SU-DHL-6 (cell line): ENCODE measurements around the gene AMER2.

Experiments used
- H2AFZ ChIP-seq: fragments of 200-600 bp; sonication (generic); 2 replicates; pipeline ENCODE4 v1.6.1; 2014; ENCODE audit warnings: low read depth, mild to moderate bottlenecking, moderate library complexity, mixed read lengths, antibody characterized with exemption, low read length; ENCODE audit not compliant: severe bottlenecking
- H3F3A ChIP-seq: fragments of 200-600 bp; shearing (Covaris generic); 2 replicates; pipeline ENCODE4 v1.6.0; 2016; ENCODE audit warnings: antibody characterized with exemption, mild to moderate bottlenecking; ENCODE audit not compliant: insufficient read depth
- H3K27ac ChIP-seq: fragments of 200-600 bp; sonication (generic); 2 replicates; pipeline ENCODE4 v1.5.1; 2016; ENCODE audit warnings: low read depth, mild to moderate bottlenecking, low read length, moderate library complexity, mixed read lengths
- H3K27me3 ChIP-seq: fragments of 200-600 bp; sonication (generic), shearing (Covaris generic); 2 replicates; pipeline ENCODE4 v1.6.0; 2014; ENCODE audit warnings: mild to moderate bottlenecking, low read length
- H3K36me3 ChIP-seq: fragments of 200-600 bp; sonication (generic); 2 replicates; pipeline ENCODE4 v1.6.1; 2014; ENCODE audit warnings: mild to moderate bottlenecking, low read length, mixed read lengths
- H3K4me2 ChIP-seq: fragments of 300-600, 200-600 bp; shearing (Covaris generic), sonication (generic); 2 replicates; pipeline ENCODE4 v1.6.0; 2014; ENCODE audit warnings: low read length, low read depth, mild to moderate bottlenecking; ENCODE audit not compliant: poor library complexity, severe bottlenecking
- H3K4me3 ChIP-seq: fragments of 200-600 bp; sonication (generic); 2 replicates; pipeline ENCODE4 v1.5.1; 2014; ENCODE audit warnings: antibody characterized with exemption, low read length, mild to moderate bottlenecking, mixed read lengths; ENCODE audit not compliant: insufficient read depth, poor library complexity, severe bottlenecking
- H3K79me2 ChIP-seq: fragments of 200-600 bp; sonication (generic); 2 replicates; pipeline ENCODE4 v1.6.1; 2014; ENCODE audit warnings: mild to moderate bottlenecking, low read length, moderate library complexity; ENCODE audit not compliant: insufficient read depth
- H3K9ac ChIP-seq: fragments of 200-600 bp; sonication (generic); 2 replicates; pipeline ENCODE4 v1.7.0; 2014; ENCODE audit warnings: mild to moderate bottlenecking, low read length
- H3K9me2 ChIP-seq: fragments of 200-600 bp; sonication (generic); replicated peaks from 2 replicates; pipeline ENCODE4 v1.6.1; 2014; ENCODE audit warnings: low read length; ENCODE audit not compliant: insufficient read depth
- H3K9me3 ChIP-seq: fragments of 200-600 bp; sonication (generic); 2 replicates; pipeline ENCODE4 v1.6.1; 2014; ENCODE audit warnings: low read length, mixed read lengths; ENCODE audit not compliant: insufficient read depth
- H4K20me1 ChIP-seq: fragments of 200-600 bp; sonication (generic); 2 replicates; pipeline ENCODE4 v1.6.1; 2014; ENCODE audit warnings: low read depth, mild to moderate bottlenecking, antibody characterized with exemption, low read length, moderate library complexity, mixed read lengths
- CTCF ChIP-seq: fragments of 200-600 bp; sonication (generic); IDR thresholded peaks from one replicate; pipeline ENCODE4 v1.5.1; 2017; ENCODE audit warnings: antibody characterized with exemption, mild to moderate bottlenecking, low read length, moderate library complexity; ENCODE audit not compliant: insufficient read depth, poor library complexity, severe bottlenecking
- EZH2phosphoT487 ChIP-seq: fragments of 200-600 bp; sonication (generic), shearing (Covaris generic); conservative IDR thresholded peaks from 2 replicates; pipeline ENCODE4 v1.6.1; 2018; ENCODE audit warnings: mild to moderate bottlenecking, antibody characterized with exemption, low read length, moderate library complexity, mixed read lengths

Gene AMER2

GRCh38 chr13:25196971-25197370, 24.9 kb upstream of the AMER2 start:
- H2AFZ ChIP-seq, result no peak overlapping the region
- H3K4me3 ChIP-seq, result no peak overlapping the region
- no peaks in the 10 kb centered on the region for H3K9me3 ChIP-seq
- no peaks in the 10 kb centered on the region for H3K79me2 ChIP-seq
- H3F3A ChIP-seq, result no peaks in the 10 kb centered on the region
- no peaks in the 10 kb centered on the region for H3K9me2 ChIP-seq
- H4K20me1 ChIP-seq, result no peaks in the 10 kb centered on the region
- no peaks in the 10 kb centered on the region for H3K27me3 ChIP-seq
- H3K36me3 ChIP-seq, result no peaks in the 10 kb centered on the region
- no peak overlapping the region for H3K9ac ChIP-seq
- no peak overlapping the region for H3K4me2 ChIP-seq
- TF ChIP-seq CTCF (no peak), EZH2phosphoT487 (no peak)
- H3K27ac ChIP-seq, result no peak overlapping the region

DNA sequence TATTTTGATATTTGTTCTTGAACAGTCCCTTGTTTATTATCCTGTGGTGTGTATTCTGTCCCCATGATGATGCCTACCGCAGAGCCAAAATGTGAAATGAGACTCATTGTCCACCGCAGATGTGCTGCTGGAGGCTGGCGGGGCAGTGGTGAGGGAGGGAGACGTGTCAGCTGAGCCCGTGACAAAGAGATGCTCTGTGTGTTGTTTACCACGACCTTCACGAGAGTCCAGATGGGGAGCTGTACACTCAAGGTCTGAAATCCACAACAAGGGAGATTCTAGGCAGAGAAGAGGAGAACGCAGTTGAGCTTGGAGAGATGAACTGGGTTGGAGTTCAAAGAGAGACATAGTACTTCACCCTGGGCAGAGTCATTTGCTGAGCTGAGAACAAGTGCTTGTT, 20.8 kb upstream of the AMER2 start:
- H2AFZ ChIP-seq, result no peak overlapping the region
- no peaks in the 10 kb centered on the region for H3K9me3 ChIP-seq
- H3K79me2 ChIP-seq, result no peaks in the 10 kb centered on the region
- H3K9ac ChIP-seq, result no peak overlapping the region
- no peak overlapping the region for H3K27ac ChIP-seq
- H4K20me1 ChIP-seq, result no peaks in the 10 kb centered on the region
- H3K27me3 ChIP-seq, result no peaks in the 10 kb centered on the region
- no peak overlapping the region for H3K4me3 ChIP-seq
- TF ChIP-seq EZH2phosphoT487 (no peak), CTCF (no peak)
- H3K9me2 ChIP-seq, result no peaks in the 10 kb centered on the region
- no peaks in the 10 kb centered on the region for H3F3A ChIP-seq
- H3K4me2 ChIP-seq, result no peak overlapping the region
- H3K36me3 ChIP-seq, result no peaks in the 10 kb centered on the region

GRCh38 chr13:25192489-25192888, 20.4 kb upstream of the AMER2 start:
- no peak overlapping the region for H3K27ac ChIP-seq
- no peak overlapping the region for H3K9ac ChIP-seq
- no peaks in the 10 kb centered on the region for H3K27me3 ChIP-seq
- H4K20me1 ChIP-seq, result no peaks in the 10 kb centered on the region
- no peaks in the 10 kb centered on the region for H3F3A ChIP-seq
- no peak overlapping the region for H3K4me3 ChIP-seq
- no peak overlapping the region for H3K4me2 ChIP-seq
- no peaks in the 10 kb centered on the region for H3K36me3 ChIP-seq
- no peaks in the 10 kb centered on the region for H3K79me2 ChIP-seq
- TF ChIP-seq CTCF, result no peak
- no peak for TF ChIP-seq EZH2phosphoT487
- H2AFZ ChIP-seq, result no peak overlapping the region
- H3K9me3 ChIP-seq, result no peaks in the 10 kb centered on the region
- no peaks in the 10 kb centered on the region for H3K9me2 ChIP-seq

DNA sequence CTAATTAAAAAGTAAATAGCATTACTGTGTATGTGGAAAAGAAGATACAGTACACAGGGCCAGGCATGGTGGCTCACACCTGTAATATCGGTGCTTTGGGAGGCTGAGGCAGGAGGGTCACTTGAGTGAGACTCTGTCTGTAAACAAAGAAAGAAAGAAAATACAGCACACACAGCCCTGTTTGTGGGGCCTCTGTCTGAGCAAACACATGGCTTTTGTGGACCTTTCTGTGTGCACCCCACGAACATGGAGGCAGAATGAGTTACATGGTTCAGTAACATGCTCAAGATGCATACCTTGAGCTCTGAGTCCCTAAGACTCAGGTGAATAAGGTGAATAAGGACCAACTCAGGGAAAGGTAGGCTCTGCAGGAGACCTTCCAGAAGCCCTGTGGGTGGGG, 20.0 kb upstream of the AMER2 start:
- TF ChIP-seq CTCF, result no peak
- TF ChIP-seq EZH2phosphoT487, result no peak

More for the DNA sequence above, 20.0 kb upstream of the AMER2 start:
- H3K9me2 ChIP-seq, result no peaks in the 10 kb centered on the region
- no peak overlapping the region for H3K9ac ChIP-seq
- no peaks in the 10 kb centered on the region for H4K20me1 ChIP-seq
- no peaks in the 10 kb centered on the region for H3K27me3 ChIP-seq
- no peaks in the 10 kb centered on the region for H3F3A ChIP-seq
- no peaks in the 10 kb centered on the region for H3K79me2 ChIP-seq
- H3K36me3 ChIP-seq, result no peaks in the 10 kb centered on the region
- H3K9me3 ChIP-seq, result no peaks in the 10 kb centered on the region
- H3K4me3 ChIP-seq, result no peak overlapping the region
- no peak overlapping the region for H2AFZ ChIP-seq
- no peak overlapping the region for H3K27ac ChIP-seq
- H3K4me2 ChIP-seq, result no peak overlapping the region
